Ovary (tissue), 3 donors: ENCODE measurements around the gene C1orf53.

Experiments used
- POLR2A ChIP-seq: fragments of 450-650 bp; IDR thresholded peaks from one replicate; pipeline ENCODE4 v1.6.1; 2017; ENCODE audit warnings: antibody characterized with exemption, mild to moderate bottlenecking, moderate library complexity
- TF ChIP-seq, protein P1 (sequence below), 3 donors: fragments of 450-650 bp in 2 of 3; fragments of 200-600 bp in 1 of 3; IDR thresholded peaks; one replicate each; pipeline versions ENCODE4 v1.5.1 to v1.8.0; 2016 to 2022; ENCODE audit warnings: antibody characterized with exemption in 3 of 3, mild to moderate bottlenecking in 1 of 3
- donor health status: DM: no; HTN: no; CAD: no.

DNA sequence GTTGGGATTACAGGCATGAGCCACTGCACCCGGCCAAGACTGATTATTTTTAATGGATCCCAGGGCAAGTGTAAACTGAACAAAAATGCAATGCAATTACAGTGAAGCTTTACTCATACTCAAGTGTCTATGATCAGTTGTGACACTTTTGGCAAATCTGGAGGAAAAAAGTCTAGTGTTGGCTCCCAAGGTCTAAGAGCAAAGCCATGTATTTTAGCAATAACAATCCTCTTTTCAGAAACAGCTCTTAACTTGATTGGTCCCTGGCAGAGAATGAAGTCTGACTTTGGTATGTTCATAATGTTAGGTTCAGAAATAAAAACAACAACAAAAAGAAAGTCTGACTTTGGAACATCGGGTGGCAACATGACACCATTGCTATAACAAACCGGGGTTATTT is 40.2 kb upstream of the C1orf53 start:
- no peak for TF ChIP-seq POLR2A
- TF ChIP-seq, protein P1, sequence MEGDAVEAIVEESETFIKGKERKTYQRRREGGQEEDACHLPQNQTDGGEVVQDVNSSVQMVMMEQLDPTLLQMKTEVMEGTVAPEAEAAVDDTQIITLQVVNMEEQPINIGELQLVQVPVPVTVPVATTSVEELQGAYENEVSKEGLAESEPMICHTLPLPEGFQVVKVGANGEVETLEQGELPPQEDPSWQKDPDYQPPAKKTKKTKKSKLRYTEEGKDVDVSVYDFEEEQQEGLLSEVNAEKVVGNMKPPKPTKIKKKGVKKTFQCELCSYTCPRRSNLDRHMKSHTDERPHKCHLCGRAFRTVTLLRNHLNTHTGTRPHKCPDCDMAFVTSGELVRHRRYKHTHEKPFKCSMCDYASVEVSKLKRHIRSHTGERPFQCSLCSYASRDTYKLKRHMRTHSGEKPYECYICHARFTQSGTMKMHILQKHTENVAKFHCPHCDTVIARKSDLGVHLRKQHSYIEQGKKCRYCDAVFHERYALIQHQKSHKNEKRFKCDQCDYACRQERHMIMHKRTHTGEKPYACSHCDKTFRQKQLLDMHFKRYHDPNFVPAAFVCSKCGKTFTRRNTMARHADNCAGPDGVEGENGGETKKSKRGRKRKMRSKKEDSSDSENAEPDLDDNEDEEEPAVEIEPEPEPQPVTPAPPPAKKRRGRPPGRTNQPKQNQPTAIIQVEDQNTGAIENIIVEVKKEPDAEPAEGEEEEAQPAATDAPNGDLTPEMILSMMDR (IDR thresholded peaks at IDR 0.05), result no peak
